GDM1 (cell line): Measurements from ENCODE around the gene CNPY2.
"Not testable (repeated sequence)": the region's sequence is repeated elsewhere in the genome, so short reads cannot be mapped to it uniquely, and the experiment has no call there.

ENCODE experiments used
- DNase-seq: peaks from one replicate; lab custom pipeline; 2025; lab: John Stamatoyannopoulos, UW

Gene CNPY2

DNA sequence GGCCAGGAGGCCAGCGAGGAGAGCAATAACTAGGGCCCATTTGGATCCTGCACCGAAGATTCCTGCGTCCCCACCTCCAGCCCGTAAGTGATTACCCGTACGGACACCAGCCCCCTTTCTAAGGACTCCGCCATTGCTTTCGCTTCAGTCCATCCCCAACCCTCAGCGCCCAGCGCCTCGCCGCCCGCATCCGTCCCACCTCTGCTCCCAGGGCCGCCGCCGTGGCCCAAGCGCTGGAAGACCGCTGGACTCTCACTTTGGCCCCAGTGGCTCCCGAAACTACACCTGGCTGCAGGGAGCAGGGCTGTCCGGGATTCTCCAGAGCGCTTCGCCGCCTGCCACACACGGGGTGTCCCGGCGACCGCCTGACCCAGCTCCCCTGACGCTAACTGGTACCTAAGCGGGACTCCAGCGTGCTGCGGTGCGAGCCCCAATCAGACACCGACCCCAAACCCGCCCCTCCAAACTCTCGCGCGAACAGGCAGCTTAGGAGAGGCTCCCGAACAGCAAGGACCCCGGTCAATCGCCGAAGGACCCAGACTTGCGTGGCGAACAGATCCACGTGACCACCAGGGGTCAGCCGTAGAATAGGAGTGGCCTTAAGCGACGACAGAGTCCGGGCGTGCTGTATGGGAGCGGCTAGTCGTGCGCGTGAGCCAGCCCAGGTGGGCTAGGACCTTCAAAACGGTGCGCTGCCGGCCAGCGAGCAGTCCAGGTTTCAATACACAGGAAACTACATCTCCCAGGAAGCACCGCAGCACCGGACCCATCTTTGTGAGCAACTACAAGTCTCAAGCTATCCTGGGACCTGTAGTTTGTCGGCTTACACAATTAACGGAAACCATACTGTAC, at the start of gene CNPY2:
TSS of gene CNPY2 (minus strand) at position 367 of the 852 bp plus-strand sequence. CDS start 771 bp downstream, outside the sequence.
- peak; percentile 91 for DNase-seq

GRCh38 chr12:56362130-56363059, 46.6 kb upstream of the CNPY2 start, which contains the start of gene APOF:
APOF (minus strand) TSS chr12:56362857; CDS start chr12:56362745, 112 bp downstream.
- no peak for DNase-seq

DNA sequence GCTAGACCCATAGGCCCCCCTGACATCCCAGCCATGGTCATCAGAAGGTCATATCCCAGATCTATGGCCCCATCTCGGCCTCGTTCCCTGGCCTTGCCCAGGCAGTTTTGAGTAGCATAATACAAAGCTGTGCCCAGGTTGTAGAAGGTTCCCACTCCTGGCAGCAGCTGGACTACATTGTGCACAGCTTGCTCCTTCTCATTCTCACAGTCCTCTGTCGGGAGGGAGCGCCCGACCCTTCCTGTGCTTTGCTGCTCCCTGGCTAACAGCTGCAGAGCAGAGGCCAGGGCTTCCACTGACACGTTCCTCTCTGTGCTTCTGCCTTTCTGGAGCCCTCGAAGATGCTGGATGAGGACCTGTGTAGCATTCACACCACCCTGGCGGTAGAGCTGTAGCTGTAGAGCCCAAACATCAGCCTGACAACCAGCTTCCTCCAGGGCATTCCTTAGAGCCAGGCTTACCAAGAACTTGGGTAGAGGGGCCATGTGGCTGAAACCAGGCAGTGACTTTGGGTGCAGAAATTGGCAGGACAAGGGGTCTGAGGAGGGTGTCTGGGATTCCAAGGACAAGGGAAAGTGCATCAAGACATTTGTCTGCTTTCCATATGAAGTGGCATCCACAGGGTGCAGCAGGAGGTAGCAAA, 45.8 kb upstream of the CNPY2 start:
- DNase-seq, result no peak

DNA sequence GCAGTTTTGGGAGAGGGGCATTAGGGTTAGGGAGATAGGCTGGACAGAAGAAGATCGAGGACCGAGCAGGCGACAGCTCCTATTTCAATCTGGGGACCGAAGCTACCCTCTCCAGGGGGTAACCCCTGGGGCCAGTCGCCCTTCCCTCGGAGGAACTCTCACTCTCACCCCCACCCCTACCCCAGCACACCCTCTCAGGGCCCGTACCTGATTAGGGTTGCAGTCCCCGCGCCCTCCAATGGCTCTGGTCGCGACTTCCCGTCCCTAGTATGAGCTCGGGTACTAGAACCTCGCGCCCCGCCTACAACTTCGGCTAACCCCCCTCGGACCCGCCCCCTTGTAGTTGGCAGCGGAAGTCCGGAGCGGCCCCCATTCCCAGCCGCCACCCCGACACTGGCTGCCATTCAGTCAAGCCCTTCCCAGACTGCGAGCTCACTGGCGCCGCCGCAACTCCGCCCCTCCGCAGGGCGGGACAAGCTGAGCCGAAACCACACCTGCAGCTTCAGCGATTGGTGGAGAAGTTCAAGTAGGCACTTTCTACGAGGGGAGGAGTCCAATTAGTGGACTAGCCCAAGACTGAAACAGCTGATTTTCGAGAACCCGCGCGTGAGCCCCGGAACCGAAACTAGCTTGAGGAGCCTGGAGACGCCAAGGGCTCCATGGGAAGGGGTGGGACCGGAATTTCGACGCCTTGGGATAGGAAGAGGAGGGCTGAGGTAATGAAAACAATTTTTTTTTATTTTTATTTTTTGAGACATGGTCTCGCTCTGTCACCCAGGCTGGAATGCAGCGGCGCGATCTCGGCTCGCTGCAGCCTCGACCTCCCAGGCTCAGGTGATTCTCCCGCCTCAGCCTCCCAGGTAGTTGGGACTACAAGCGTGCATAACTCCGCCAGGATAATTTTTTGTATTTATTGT, 44.3 kb upstream of the CNPY2 start, which contains the start of gene STAT2:
TSS of gene STAT2 (minus strand) at position 257 of the 917 bp plus-strand sequence. CDS start 3,536 bp downstream, outside the sequence.
- DNase-seq, result peak; percentile 100

- no peak for DNase-seq
Observed at GRCh38 chr12:56358836-56359532, 43.2 kb upstream of the CNPY2 start.

- DNase-seq, result no peak
Observed at GRCh38 chr12:56351325-56351724, 35.5 kb upstream of the CNPY2 start.

DNA sequence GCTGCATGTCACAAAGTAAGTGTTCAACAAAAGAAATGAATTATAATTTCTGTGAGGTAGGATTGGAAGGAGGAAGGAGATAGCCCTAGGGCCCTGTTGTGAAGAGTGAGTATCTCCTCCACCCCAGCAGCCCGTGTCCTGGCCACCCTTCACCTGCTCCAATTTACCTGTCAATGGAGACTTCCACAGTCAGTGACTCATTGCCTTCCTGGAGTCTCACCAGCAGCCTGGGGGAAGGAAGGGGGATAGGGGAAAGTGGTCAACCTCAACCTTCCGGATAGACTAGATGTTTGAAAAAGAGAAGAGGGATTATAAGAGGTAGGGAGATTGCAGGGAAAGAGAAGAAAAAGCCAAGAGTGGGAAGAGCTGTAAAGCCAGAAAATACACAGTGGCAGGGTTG, 34.9 kb upstream of the CNPY2 start:
- no peak for DNase-seq

GRCh38 chr12:56348776-56349175, 33.0 kb upstream of the CNPY2 start:
- DNase-seq, result no peak

DNA sequence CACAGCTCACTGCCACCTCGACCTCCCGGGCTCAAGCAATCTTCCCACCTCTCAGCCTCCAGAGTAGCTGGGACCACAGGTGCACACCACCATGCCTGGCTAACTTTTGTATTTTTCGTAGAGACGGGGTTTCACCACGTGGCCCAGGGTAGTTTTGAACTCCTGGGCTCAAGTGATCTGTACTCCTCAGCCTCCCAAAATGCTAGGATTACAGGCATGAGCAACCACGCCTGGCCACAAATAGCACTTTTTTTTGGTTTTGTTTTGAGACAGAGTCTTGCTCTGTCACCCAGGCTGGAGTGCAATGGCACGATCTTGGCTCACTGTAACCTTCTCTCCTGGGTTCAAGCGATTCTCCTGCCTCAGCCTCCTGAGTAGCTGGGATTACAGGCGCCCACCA, 31.5 kb upstream of the CNPY2 start:
- DNase-seq, result not testable (repeated sequence)

DNA sequence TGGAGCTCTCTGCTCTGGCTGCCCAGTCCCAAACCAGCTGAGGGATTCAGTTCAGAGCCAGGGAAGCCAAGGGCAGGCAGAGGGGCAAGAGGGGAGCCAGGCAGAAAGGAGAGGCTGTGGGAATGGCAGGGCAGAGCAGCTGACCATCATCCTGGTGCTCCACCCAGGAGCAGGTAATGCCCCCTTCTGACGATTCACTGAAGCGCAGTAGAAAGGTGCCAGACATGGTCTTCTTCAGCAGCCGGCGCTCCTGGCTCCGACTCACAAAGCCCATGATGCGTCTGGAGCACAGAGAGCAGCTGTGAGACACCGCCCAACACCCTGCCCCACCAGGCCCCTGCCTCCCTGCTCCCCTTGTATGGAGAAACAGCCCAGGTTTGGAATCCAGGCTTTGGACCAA, 30.9 kb upstream of the CNPY2 start:
- DNase-seq, result no peak

DNA sequence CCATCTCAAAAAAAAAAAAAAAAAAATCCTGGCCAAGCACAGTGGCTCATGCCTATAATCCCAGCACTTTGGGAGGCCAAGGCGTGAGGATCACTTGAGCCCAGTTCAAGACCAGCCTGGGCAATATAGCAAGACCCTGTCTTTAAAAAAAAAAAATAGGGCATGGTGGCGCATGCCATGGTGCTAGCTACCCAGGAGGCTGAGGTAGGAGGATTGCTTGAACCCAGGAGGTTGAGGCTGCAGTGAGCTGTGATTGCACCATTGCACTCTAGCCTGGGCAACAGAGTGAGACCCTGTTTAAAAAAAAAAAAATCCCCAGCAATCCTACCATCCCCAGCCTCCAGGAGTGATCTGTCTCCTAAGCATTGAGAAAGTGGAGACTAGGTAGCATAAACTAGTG, 26.5 kb upstream of the CNPY2 start:
- DNase-seq, result not testable (repeated sequence)

DNA sequence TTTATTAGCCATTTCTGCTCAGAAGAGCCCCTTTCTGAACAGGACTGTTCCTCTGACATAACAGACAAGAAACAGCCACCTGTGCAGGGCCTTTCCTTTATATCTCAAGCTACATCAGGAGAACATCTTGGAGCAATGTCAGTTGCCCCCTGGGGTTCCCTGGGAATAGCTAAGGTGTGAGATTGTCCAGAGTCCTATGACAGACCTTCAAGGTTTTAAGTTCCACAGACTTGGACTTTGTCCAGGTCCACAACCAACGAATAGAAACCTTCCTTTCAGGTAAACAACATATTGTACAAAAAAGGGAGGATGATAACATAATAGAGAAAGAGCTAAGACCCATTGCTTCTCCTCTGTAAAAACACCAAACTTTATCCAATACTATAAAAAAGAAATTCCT, 25.8 kb upstream of the CNPY2 start:
- DNase-seq, result no peak

DNA sequence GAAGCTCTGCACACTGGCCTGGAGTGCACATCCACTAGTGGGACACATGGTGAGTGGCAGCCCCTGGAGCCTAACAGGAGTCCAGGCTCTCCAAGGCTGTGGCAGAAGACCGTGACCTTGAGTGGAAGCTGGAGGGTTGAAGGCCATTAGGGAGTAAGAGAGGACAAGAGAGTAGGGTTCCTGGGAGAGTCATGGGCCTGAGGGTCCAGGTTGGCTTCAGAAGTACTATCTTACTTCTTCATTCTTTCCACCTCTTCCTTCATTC, 23.3 kb upstream of the CNPY2 start:
- DNase-seq, result no peak

- no peak for DNase-seq
Observed at GRCh38 chr12:56338308-56339157, 22.7 kb upstream of the CNPY2 start, which contains the start of gene IL23A. IL23A (plus strand) TSS chr12:56338884; CDS start chr12:56339045, 161 bp downstream.

GRCh38 chr12:56337753-56338251, 22.0 kb upstream of the CNPY2 start:
- DNase-seq, result no peak

DNA sequence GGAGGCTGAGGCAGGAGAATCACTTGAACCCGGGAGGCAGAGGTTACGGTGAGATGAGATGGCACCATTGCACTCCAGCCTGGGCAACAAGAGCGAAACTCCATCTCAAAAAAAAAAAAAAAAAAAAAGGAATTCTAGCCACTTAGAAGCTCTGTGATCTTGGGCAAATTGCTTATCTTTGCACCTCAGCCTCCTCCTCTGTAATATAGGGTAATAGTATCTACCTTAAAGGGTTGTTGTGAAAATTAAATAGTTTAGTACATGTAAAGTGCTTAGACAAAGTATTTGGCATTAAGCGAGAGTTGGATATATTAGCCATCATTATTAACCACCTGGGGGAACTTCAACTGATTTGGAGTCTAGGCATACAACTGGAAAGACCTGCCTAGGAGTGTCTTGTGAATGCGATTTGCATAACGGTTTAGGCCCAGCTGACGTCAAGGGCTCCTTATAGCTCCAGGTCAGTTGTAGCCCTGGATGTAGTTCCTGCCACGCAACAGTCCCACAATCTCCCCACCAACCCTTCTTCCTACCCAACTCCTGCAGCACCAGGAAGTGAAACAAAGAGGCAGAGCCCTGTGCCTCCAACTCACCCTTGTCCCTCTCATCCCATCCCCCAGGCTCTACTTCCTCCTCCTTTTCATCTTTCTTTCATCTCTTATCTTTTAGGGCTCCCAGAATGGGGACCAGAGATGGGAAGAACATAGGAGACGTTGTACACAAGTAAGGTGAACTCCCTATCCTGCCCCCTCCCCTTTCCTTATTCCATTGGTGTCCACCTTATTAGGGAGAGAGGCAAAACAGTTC, 20.8 kb upstream of the CNPY2 start:
- no peak for DNase-seq

DNA sequence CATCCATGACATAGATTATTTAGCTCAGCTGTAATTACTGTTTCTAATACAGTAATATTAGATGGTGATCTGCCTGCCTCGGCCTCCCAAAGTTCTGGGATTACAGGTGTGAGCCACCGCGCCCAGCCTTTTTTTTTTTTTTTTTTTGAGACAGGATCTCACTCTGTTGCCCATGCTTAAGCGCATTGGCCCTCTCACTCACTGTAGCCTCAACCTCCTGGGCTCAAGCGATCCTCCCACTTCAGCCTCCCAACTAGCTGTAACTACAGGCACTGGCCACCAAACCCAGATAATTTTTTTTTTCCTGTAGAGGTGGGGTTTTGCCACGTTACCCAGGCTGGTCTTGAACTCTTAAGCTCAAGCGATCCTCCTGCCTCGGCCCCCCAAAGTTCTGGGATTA, 19.7 kb upstream of the CNPY2 start:
- not testable (repeated sequence) for DNase-seq

GRCh38 chr12:56334490-56334793, 18.7 kb upstream of the CNPY2 start:
- no peak for DNase-seq
